GM20000 (cell line): Measurements from ENCODE around the gene SIDT1.

Experiments
- DNase-seq: peaks from one replicate; pipeline ENCODE4 v3.0.0; 2012; ENCODE audit warnings: low spot score
- TF ChIP-seq, protein P1 (sequence below): IDR thresholded peaks from 2 replicates; pipeline ENCODE4 v1.5.1; 2012; ENCODE audit warnings: mild to moderate bottlenecking, control low read depth; ENCODE audit errors: extremely low read depth, missing control alignments

Gene SIDT1

DNA sequence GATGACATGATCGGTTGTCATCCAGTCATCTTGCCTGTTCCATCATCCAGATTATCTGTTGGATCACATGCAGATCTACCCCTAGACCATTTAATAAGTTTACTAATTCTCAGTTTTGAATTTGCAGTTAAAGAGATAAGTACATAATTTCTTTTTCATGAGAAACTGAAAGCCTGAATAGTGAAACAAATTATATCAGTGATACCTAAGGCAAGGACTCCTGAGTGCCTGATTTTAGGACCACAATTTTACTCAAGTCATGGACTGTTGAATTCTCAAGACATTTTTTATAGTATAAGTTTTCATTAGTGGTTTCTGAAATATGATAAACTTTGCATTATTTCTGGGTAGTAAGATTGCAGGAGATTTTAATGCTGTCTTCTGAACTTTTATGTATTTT lies 13.2 kb downstream of the SIDT1 start:
- TF ChIP-seq, protein P1, sequence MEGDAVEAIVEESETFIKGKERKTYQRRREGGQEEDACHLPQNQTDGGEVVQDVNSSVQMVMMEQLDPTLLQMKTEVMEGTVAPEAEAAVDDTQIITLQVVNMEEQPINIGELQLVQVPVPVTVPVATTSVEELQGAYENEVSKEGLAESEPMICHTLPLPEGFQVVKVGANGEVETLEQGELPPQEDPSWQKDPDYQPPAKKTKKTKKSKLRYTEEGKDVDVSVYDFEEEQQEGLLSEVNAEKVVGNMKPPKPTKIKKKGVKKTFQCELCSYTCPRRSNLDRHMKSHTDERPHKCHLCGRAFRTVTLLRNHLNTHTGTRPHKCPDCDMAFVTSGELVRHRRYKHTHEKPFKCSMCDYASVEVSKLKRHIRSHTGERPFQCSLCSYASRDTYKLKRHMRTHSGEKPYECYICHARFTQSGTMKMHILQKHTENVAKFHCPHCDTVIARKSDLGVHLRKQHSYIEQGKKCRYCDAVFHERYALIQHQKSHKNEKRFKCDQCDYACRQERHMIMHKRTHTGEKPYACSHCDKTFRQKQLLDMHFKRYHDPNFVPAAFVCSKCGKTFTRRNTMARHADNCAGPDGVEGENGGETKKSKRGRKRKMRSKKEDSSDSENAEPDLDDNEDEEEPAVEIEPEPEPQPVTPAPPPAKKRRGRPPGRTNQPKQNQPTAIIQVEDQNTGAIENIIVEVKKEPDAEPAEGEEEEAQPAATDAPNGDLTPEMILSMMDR: no peak

DNA sequence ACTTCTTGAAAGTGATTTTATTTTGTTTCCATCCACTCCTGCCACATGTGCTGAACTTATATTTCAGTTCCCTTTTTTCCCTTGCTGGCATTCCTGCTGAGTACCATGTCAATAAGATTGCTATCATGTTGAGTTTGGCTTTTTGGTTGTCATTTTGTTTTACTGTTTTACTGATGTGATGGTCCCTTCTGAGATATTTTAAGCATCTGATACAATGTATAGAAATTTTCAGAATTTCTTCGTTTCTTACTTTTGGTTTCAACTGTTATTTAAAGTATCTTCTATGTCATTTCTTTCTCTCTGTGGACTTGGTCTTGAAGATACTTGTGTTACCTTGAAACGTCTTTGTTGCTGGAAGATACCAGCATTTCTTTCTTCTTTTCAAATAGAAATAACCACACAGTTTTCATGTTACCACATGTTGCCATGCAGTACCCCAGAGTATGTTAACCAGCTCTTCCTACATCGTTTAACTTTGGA lies 14.1 kb downstream of the SIDT1 start:
- DNase-seq: peak; percentile 39
- TF ChIP-seq, protein P1: no peak

More for the DNA sequence above, 13.2 kb downstream of the SIDT1 start:
- no peak for DNase-seq

DNA sequence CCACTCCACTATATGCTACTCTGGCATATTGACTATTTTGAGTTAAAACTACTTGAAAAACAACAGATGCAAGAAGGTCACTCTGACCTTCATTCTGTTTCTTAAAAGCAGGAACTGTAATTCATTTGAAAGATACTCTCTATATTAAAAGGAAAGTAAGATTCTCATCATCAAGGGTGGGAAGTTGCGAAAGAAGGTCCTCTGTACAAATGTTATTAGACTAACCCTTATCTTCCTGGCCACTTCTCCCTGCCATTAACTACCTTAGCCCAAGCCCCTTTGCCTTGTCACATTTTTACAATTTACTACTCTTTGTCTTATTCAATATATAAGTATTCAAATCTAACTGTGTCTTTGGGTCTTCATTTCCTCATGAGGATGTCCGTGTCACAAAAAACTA lies 16.1 kb downstream of the SIDT1 start:
- DNase-seq: no peak
- TF ChIP-seq, protein P1: no peak

DNA sequence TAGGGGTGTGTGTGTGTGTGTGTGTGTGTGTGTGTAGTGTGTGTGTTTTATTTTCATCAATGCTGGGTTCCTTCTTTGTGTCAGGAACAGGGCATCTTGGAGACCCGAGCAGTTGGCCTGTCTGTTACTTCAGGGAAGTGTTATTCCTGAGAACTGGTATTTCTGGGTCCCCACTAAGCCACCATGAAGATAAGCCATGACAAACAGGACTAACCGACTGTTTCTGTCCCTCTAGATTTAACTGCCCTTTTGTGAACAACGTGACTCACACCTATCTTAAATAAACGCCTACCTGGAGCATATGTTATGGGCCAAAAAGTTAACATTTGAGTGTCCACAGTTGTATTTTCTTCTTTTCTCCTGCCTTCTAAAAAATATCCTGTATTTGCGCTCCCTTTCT lies 19.5 kb downstream of the SIDT1 start:
- TF ChIP-seq, protein P1: no peak
- DNase-seq: no peak

DNA sequence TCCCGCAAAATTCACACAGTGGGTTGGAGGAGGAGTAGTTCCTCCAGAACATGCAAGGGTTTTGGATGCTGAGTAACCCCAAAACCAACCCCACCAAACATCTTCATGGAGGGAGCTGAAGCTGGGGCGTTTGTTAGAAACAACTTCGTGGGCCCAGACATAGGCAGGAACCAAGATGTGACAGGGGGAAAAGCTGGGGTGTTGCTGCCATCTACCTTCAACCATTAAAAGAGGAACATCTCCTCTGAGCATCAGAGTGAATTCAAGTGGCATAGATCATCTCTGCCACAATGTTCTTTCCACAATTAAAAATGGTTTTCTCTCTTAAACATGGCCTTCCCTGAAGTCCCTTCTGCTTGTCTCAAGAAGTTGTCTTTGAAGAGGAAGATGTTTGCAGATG lies 20.5 kb downstream of the SIDT1 start:
- TF ChIP-seq, protein P1: no peak
- DNase-seq: peak; percentile 45

DNA sequence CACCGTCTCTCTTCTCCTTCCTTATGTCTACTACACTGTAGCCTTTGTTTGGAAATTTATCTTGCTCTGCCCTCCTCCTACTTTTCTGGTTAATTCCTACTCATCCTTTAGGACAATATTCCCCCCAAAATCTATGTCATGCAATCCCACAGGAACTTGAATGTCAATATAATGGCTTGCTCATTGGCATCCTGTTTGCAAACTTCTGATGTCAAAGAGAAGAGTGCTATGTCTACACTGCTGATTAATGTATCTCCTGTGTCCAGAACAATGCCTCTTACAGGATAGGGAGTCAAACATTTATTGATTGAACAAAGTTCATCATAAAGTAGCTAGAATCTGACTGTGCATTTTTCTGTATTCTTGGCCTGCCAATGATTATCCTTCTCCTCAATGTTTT lies 22.8 kb downstream of the SIDT1 start:
- DNase-seq: no peak
- TF ChIP-seq, protein P1: no peak

DNA sequence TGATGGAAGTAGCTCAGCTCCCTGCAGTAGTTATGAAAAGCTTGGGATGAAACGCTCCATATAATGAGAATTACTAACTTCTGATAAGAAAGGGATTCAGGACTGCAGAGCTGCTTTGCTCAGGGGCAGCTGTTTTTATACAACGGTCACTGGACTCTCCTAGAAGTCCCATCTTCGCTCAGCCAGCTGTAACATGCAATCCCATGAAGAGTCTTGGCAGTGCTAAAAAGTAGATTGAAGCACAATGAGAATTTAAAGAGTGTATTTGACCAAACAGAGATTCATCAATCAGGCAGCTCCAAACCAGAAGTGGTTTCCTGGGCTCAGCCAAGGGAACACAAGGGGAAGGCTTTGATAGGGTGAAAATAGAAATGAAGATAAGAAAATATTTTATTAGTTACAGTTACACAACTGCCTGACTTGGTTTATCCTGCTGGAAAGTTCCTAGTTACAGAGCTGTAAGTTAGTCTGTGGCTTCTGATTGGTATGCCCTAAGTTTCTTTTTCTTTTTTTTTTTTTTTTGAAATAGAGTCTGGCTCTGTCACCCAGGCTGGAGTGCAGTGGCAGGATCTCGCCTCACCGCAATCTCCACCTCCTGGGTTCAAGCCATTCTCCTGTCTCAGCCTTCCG lies 24.1 kb downstream of the SIDT1 start:
- DNase-seq: no peak
- TF ChIP-seq, protein P1: no peak
